NK-92 treated with Interleukin-12 subunit alpha and Interleukin-12 subunit beta, amount 100 ng/mL, for 24 hours (cell line): ENCODE measurements around the gene PRELID3B.
"Not testable (repeated sequence)": the region's sequence is repeated elsewhere in the genome, so short reads cannot be mapped to it uniquely, and the experiment has no call there.

Experiments used
- DNase-seq: peaks from one replicate; lab custom pipeline; 2025; lab: John Stamatoyannopoulos, UW

The PRELID3B gene

DNA sequence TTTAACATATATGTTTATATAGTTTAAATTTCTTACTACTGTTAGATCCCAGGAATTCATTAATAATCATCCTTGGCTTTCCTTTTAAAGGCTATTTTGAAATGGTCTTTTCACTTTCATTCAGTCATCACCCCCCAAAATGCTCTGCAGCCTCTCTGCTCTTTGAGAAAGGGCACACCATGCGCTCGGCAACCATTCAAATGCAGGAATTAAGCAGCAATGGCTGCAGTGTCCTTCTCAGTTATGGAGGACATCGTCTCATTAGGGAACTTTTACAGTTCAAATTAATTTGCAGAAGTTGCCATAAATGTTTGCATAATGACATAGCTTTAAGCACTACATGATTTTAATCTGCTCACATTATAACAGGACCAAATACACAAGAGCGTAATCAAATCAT is 17.1 kb downstream of the PRELID3B start:
- no peak for DNase-seq

DNA sequence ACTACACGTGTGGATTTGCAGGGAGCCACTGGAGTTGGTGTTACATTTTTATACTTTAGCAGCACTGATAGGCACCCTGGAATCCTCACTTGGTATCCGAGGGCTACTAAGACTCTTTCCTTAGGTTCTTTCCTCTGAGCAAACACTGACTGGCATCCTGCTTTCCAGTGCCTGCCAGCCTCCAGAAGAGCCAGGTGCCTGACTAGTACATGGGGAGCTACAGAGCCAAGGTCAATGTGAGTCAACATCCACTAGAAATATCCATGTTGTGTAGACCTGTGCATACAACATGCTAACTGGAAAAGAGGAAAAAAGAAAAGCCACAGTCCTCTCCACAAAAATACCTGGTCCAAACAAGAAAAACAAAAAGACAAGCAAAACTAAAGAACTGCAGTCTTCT is 17.5 kb downstream of the PRELID3B start:
- no peak for DNase-seq

GRCh38 chr20:59024111-59024530 is 18.5 kb downstream of the PRELID3B start:
- DNase-seq = no peak

GRCh38 chr20:59023616-59024015 is 19.0 kb downstream of the PRELID3B start:
- no peak for DNase-seq

- DNase-seq = no peak
Observed at GRCh38 chr20:59022754-59023153, 19.8 kb downstream of the PRELID3B start.

DNA sequence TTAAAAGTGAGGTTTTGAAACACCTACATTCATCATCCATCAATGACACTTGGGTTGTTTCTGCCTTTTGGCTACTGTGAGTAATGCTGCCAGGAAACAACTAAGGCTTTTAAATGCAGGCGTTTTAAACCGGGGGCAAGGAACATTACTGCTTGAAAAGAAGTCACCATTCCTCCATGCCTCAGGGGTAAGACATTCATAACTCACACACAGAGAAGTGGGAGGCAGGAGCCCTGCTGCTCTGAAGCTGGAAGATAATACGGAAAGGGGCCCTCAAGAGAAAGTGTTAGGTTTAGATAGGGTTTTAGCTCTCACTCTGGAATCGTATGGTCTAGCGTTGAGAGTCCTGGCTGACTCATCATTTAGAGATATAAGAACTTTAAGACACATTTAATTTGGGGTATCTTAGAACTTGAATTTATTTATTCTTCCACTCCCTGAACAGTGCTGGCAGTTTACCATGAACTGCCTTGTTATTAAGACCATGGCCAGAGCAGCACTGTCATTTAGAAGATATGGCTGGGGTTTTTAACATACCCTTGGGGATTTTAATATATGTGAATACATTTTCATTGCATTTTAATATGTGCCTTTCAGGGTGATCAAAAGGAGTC is 21.5 kb downstream of the PRELID3B start:
- DNase-seq = no peak

- no peak for DNase-seq
Observed at GRCh38 chr20:59019217-59019616, 23.4 kb downstream of the PRELID3B start, which contains the start of gene TUBB1. TUBB1 (plus strand) TSS chr20:59019429; CDS start chr20:59019523, 94 bp downstream.

DNA sequence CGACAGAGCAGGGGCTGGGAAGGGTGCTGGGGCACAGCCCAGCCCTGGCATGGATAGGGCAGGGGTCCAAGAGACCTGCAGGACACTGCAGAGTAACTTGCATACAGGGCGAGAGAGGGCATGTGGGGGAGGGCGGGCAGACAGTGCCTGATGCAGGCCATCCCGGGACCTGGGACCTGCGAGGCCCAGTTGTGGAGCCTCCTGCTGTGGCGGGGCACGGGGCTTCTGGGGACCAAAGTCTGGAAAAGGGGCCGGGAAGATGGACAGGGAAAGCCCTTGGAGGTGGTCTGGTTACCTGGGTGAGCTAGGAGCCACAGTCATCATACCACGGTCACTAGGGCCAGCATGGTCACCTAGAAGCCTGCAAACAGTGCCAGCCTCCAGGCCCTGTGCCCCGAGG is 23.8 kb downstream of the PRELID3B start:
- DNase-seq = no peak

- no peak for DNase-seq
Observed at GRCh38 chr20:59017493-59018231, 24.9 kb downstream of the PRELID3B start.

- DNase-seq = no peak
Observed at GRCh38 chr20:59016795-59017492, 25.6 kb downstream of the PRELID3B start.

- DNase-seq = no peak
Observed at GRCh38 chr20:59015812-59016711, 26.5 kb downstream of the PRELID3B start.

- no peak for DNase-seq
Observed at GRCh38 chr20:59015411-59015810, 27.2 kb downstream of the PRELID3B start.

GRCh38 chr20:59014680-59015389 is 27.8 kb downstream of the PRELID3B start:
- no peak for DNase-seq

DNA sequence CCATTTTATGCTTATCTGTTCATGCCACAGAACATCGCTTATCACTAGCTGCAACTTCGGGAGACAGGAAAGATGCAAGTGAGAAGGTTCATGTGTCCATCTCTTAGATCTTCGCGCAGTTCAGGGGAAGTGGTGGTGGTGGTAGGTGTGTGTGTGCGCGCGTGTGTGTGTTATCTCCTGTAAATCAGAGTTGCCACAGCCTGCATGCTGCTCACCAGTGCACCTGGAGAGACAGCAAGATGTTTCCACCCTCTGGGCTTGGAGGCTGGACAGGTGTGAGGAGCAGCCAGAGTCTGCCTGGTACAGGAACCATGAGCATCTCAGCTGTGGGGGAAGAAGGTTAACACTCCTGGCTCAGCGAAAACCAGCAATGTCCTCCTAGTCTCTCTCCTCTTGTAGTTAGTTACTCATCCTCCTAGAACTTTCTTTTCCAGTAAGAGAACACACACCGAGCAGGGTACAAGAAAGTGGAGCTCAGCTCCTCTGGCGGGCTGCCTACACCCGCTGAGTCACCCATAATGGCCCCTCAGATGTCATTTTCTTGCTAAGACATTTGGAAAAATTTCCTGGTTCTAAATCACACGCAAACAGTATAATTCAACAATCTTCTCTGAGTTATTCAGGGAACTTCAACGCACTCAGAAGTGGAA is 28.5 kb downstream of the PRELID3B start:
- DNase-seq = no peak

DNA sequence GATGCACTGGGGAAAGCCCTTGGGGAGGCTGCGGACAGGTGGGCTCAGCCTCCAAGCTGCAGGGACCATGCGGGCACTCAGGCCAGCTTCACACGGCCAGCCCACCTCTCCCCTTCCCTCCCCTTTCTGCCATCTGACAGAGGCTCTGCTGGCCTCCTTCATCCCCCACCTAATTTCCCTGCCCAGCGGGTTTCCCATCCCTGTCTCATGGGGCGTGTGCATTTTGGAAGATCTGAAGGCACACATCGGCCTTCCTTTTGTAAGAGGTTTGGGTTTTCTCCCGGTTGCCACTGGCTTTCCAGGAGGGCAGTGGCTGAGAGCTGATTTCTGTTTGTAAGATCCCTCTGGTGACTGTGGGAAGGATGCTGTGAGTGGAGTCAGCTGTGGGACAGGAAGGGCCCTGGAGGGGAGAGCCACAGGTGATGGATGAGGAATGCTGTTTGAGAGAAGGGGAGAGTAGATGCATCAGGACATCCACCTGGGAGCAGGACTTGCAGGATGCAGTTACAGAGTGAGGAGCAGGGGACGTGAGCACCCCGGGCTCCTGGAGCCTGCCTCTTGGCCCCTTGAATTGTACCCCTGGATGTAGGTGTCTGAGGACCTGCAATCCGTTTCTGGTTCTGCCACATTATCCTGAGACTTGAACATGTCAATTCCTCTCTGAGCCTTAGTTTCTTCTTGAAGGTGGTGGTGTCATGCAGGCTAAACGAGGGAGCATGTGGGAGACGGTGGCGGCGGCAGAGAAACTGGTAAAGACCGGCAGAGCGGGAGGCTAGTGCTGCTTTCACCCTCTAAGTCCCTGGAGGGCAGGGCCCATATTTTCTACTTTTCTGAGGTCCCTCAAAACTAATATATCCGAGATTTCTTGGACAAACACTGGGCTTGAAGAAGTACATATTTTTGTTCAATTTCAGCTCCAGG is 29.3 kb downstream of the PRELID3B start:
- DNase-seq = no peak

- not testable (repeated sequence) for DNase-seq
Observed at GRCh38 chr20:59011874-59012157, 30.8 kb downstream of the PRELID3B start.

- DNase-seq = no peak
Observed at GRCh38 chr20:59010995-59011873, 31.4 kb downstream of the PRELID3B start.

DNA sequence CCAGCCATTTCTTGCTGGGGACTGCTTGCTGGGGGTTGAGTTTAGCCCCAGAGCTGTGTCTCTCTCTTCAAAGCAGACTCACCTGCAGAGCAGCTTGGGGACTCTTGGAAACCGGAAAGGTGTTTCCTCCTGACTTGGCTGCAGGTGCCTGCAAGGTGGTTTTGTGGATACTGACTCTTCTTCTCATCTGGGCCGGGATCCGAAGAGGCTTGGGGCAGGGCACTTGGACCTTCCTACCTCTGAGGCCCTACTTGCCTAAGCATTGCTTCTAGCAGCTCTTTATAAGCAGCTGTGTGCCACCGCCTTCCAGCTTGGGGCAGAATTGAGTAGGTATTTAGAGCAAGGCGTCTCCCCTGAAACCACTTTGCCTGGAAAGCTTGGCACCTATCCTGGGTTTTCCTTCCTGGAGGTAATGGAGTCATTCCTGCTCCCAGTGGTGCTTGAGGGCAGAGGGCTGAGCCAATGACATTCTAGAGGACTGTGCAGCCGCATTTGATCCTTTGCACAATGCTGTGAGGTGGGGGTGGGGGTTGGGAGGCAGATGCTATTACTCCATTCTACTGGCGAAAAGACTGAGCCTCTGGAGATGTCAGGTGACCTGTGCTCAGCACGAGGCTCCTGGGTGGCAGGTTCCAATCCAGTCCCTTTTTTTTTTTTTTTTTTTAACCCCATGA is 32.1 kb downstream of the PRELID3B start:
- no peak for DNase-seq
